ENCODE results near the gene PLCL2.
A peak's percentile ranks its signal among the peaks of the same experiment; 100 is the strongest.

The PLCL2 gene

GRCh38 chr3:16884748-16885592, at the start of gene PLCL2:
TSS of gene PLCL2 (plus strand) at chr3:16884955. CDS start at chr3:16885040, 85 bp downstream.
- DNase-seq, result peak; percentile 72

GRCh38 chr3:16836505-16837237, 48.1 kb upstream of the PLCL2 start:
- DNase-seq, result no peak

- no peak for DNase-seq
Observed at GRCh38 chr3:16837602-16838001, 47.2 kb upstream of the PLCL2 start.

- DNase-seq, result no peak
Observed at GRCh38 chr3:16838561-16838960, 46.2 kb upstream of the PLCL2 start.

GRCh38 chr3:16839271-16840100, 45.3 kb upstream of the PLCL2 start:
- no peak for DNase-seq

GRCh38 chr3:16840101-16840424, 44.7 kb upstream of the PLCL2 start:
- no peak for DNase-seq

- DNase-seq, result no peak
Observed at GRCh38 chr3:16841041-16841753, 43.6 kb upstream of the PLCL2 start.

GRCh38 chr3:16841904-16842271, 42.9 kb upstream of the PLCL2 start:
- DNase-seq, result no peak

GRCh38 chr3:16842272-16843270, 42.2 kb upstream of the PLCL2 start:
- DNase-seq, result no peak

GRCh38 chr3:16844222-16844621, 40.5 kb upstream of the PLCL2 start:
- DNase-seq, result no peak

- DNase-seq, result no peak
Observed at GRCh38 chr3:16844791-16845190, 40.0 kb upstream of the PLCL2 start.

- DNase-seq, result no peak
Observed at GRCh38 chr3:16846373-16847080, 38.2 kb upstream of the PLCL2 start.

GRCh38 chr3:16848007-16848406, 36.7 kb upstream of the PLCL2 start:
- no peak for DNase-seq

GRCh38 chr3:16849229-16849628, 35.5 kb upstream of the PLCL2 start:
- no peak for DNase-seq

GRCh38 chr3:16849795-16850194, 35.0 kb upstream of the PLCL2 start:
- no peak for DNase-seq

- DNase-seq, result no peak
Observed at GRCh38 chr3:16855497-16855896, 29.3 kb upstream of the PLCL2 start.

GRCh38 chr3:16860234-16860633, 24.5 kb upstream of the PLCL2 start:
- DNase-seq, result no peak

GRCh38 chr3:16861432-16861831, 23.3 kb upstream of the PLCL2 start:
- no peak for DNase-seq

GRCh38 chr3:16864610-16865313, 20.0 kb upstream of the PLCL2 start:
- no peak for DNase-seq

GRCh38 chr3:16865335-16865734, 19.4 kb upstream of the PLCL2 start:
- DNase-seq, result no peak
